ENCODE results near the gene UGCG. TPM values are rescaled to one million over a fixed set of nuclear protein-coding genes. Genes with fewer than 3 reads are reported as not detected.

The UGCG gene
- total and polyA plus RNA-seq, 2 of the 4 experiments (the other 2 are of a cell fraction): 84.2 to 104 TPM

- POLR2A ChIA-PET (ENCODE audit: unreplicated experiment): no interaction called here
- Histone ChIP-seq H3K27ac (ENCODE audit: insufficient read depth, low read length) (no peak overlapping the region), H3K9ac (ENCODE audit: low read depth, low read length) (no peak overlapping the region)
Observed at GRCh38 chr9:111915425-111915758, 18.8 kb downstream of the UGCG start.

More at GRCh38 chr9:111915425-111915758, 18.8 kb downstream of the UGCG start:
- H2BK20ac ChIP-seq (ENCODE audit: low read depth, low read length): no peak overlapping the region
- no peak for DNase-seq
- in situ Hi-C loops (cut with MboI; ENCODE audit: low sequenced_read_pairs): no loop called here
- H4K91ac ChIP-seq (ENCODE audit: insufficient read depth, low read depth, low read length): no peak overlapping the region
- H3K4me1 ChIP-seq (ENCODE audit: control insufficient read depth, insufficient read depth, low read length): peaks cover 23% of the 10 kb centered on the region
- H3K56ac ChIP-seq (ENCODE audit: extremely low read depth, insufficient read depth, low read length): no peak overlapping the region
- no TSS peak for BruUV-seq (replicated peaks)
- H3K23ac ChIP-seq (ENCODE audit: low read depth, low read length): no peak overlapping the region
- ATAC-seq (ENCODE audit: low read depth): no peak
- H3K4ac ChIP-seq (ENCODE audit: low read depth, low read length): no peak overlapping the region
- peak overlapping the region; percentile 12 for H2BK5ac ChIP-seq (ENCODE audit: low read depth, low read length, poor library complexity, severe bottlenecking)
- no peak overlapping the region for H2AK9ac ChIP-seq (replicated peaks; ENCODE audit: low read depth, low read length, poor library complexity)
- H3K4me2 ChIP-seq (ENCODE audit: low read depth, low read length): peak overlapping the region; percentile 50
- WGBS, 2 experiments (ENCODE audit: extremely low coverage in 2 of 2, insufficient read length in 1 of 2): no CpG with 5 or more reads among the region's 3 CpGs
- H3K9me3 ChIP-seq (ENCODE audit: control insufficient read depth, insufficient read depth, low read length): no peaks in the 10 kb centered on the region
- peaks cover 28% of the 10 kb centered on the region for H3K36me3 ChIP-seq (ENCODE audit: control insufficient read depth, insufficient read depth, low read length)
- H2BK15ac ChIP-seq (ENCODE audit: low read depth, low read length): no peak overlapping the region
- H2AFZ ChIP-seq (replicated peaks; ENCODE audit: low read length, poor library complexity): no peak overlapping the region
- intact Hi-C loops (cut with micrococcal nuclease): no loop called here
- H4K5ac ChIP-seq (ENCODE audit: low read depth, low read length): no peak overlapping the region; the same call in 1 of the 2 replicates
- H3K18ac ChIP-seq (ENCODE audit: low read depth, low read length): no peak overlapping the region
- H4K8ac ChIP-seq (ENCODE audit: low read depth in 2 of 2, low read length in 2 of 2): no peak overlapping the region
- no peak overlapping the region for H2AK5ac ChIP-seq (ENCODE audit: low read depth, low read length)
- H3K27me3 ChIP-seq (ENCODE audit: control insufficient read depth, insufficient read depth, low read length): no peaks in the 10 kb centered on the region
- peaks cover 23% of the 10 kb centered on the region for H3K9me1 ChIP-seq (ENCODE audit: insufficient read depth, low read length)
- CTCF ChIA-PET: interaction anchor here (0.6 kb wide), 2 partner anchors 23 to 29 kb away, joined by 3 to 5 read pairs; no protein-coding TSS in a partner anchor
- TF ChIP-seq CHD1 (IDR thresholded peaks at IDR 0.05; ENCODE audit: low read depth, low read length) (no peak), USF2 (IDR thresholded peaks at IDR 0.05; ENCODE audit: low read depth, low read length) (no peak), SMC3 (IDR thresholded peaks at IDR 0.05; ENCODE audit: low read depth, low read length) (no peak)
- TF ChIP-seq, protein P1, sequence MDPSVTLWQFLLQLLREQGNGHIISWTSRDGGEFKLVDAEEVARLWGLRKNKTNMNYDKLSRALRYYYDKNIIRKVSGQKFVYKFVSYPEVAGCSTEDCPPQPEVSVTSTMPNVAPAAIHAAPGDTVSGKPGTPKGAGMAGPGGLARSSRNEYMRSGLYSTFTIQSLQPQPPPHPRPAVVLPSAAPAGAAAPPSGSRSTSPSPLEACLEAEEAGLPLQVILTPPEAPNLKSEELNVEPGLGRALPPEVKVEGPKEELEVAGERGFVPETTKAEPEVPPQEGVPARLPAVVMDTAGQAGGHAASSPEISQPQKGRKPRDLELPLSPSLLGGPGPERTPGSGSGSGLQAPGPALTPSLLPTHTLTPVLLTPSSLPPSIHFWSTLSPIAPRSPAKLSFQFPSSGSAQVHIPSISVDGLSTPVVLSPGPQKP (IDR thresholded peaks at IDR 0.05; ENCODE audit: borderline replicate concordance, low read depth, low read length): no peak
- TF ChIP-seq, protein P2, sequence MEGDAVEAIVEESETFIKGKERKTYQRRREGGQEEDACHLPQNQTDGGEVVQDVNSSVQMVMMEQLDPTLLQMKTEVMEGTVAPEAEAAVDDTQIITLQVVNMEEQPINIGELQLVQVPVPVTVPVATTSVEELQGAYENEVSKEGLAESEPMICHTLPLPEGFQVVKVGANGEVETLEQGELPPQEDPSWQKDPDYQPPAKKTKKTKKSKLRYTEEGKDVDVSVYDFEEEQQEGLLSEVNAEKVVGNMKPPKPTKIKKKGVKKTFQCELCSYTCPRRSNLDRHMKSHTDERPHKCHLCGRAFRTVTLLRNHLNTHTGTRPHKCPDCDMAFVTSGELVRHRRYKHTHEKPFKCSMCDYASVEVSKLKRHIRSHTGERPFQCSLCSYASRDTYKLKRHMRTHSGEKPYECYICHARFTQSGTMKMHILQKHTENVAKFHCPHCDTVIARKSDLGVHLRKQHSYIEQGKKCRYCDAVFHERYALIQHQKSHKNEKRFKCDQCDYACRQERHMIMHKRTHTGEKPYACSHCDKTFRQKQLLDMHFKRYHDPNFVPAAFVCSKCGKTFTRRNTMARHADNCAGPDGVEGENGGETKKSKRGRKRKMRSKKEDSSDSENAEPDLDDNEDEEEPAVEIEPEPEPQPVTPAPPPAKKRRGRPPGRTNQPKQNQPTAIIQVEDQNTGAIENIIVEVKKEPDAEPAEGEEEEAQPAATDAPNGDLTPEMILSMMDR (conservative IDR thresholded peaks at IDR 0.05; ENCODE audit: low read depth, low read length): no peak
- H4K20me1 ChIP-seq (ENCODE audit: insufficient read depth, low read length): peaks cover 90% of the 10 kb centered on the region
- no peak overlapping the region for H3K4me3 ChIP-seq (ENCODE audit: insufficient read depth, low read depth, low read length)
- dilution Hi-C loops (cut with HindIII; ENCODE audit: low sequenced_read_pairs, unreplicated experiment): no loop called here
- peaks cover 0 to 54% of the 10 kb centered on the region in 2 experiments; a peak in 2 of 4 replicates for H3K79me1 ChIP-seq (ENCODE audit: low read depth in 1 of 2, low read length in 2 of 2)
- no peak overlapping the region for H3K14ac ChIP-seq (replicated peaks; ENCODE audit: low read depth, low read length)
- no peak overlapping the region for H2BK120ac ChIP-seq (ENCODE audit: low read depth, low read length)
